ENCODE measurements around the gene SVOPL. TPM values are rescaled to one million over a fixed set of nuclear protein-coding genes. Genes with fewer than 3 reads are reported as not detected.

The SVOPL gene
- total and polyA plus RNA-seq, 9 of the 15 experiments (the other 6 are each of a cell fraction or from before 2014, with no cell fraction given), result 0.13 to 0.42 (median 0.20) TPM; not detected in 6

DNA sequence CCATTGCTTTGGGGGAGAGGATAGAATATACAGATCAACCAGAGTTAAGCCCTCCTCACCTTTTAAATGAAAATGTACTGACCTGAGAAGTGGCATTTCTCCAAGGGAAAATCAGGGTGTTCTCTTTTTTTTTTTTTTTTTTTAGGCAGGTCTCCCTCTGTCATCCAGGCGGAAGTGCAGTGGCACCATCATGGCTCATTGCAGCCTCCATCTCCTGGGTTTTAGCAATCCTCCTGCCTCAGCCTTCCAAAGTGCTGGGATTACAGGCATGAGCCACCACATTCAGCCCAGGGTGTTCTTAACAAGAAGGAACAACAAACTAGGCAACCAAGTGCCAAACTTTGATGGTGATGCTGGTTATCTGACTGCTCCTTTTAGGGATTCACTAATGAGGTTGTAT is 111.0 kb downstream of the SVOPL start:
- in situ Hi-C loops (cut with MboI), result no loop called here

More for the DNA sequence above, 111.0 kb downstream of the SVOPL start:
- Histone ChIP-seq H3K9me3 (replicated peaks; ENCODE audit: control insufficient read depth, insufficient read depth, low read depth, low read length) (no peaks in the 10 kb centered on the region), H3K4me3 (no peak overlapping the region), H3K4me2 (ENCODE audit: insufficient read depth, low read length) (no peak overlapping the region), H3K36me3 (ENCODE audit: control insufficient read depth, insufficient read depth, low read length) (peaks cover 13% of the 10 kb centered on the region), H3K9ac (ENCODE audit: insufficient read depth in 1 of 2, low read depth in 2 of 2, low read length in 2 of 2) (no peak overlapping the region), H2AFZ (ENCODE audit: low read depth, low read length) (no peak overlapping the region), H3K9me1 (ENCODE audit: control insufficient read depth, insufficient read depth, low read length) (no peaks in the 10 kb centered on the region), H4K20me1 (replicated peaks; ENCODE audit: control insufficient read depth, insufficient read depth, low read length) (no peaks in the 10 kb centered on the region), H3K27ac (ENCODE audit: extremely low read depth, low read depth, low read length) (no peak overlapping the region), H3K4me1 (replicated peaks in 1 of 2; ENCODE audit: control insufficient read depth in 2 of 2, insufficient read depth in 2 of 2, low read length in 2 of 2) (no peaks in the 10 kb centered on the region), H3K79me2 (ENCODE audit: control insufficient read depth, insufficient read depth, low read length) (no peaks in the 10 kb centered on the region), H3K27me3 (ENCODE audit: control insufficient read depth in 2 of 2, insufficient read depth in 2 of 2, low read length in 2 of 2) (no peaks in the 10 kb centered on the region)
- ChIA-PET POLR2A (interaction anchor here (1.2 kb wide), 1 partner anchor 574 kb away, joined by 4 read pairs; no protein-coding TSS in a partner anchor), CTCF (ENCODE audit: low intra/inter-chr PET ratio) (no interaction called here)
- TF ChIP-seq RFX1 (IDR thresholded peaks at IDR 0.05) (no peak), ZNF764 (CRISPR knock-in tag; IDR thresholded peaks at IDR 0.05; ENCODE audit: low read depth) (no peak), RFX5 (IDR thresholded peaks at IDR 0.05; ENCODE audit: low read depth, low read length) (no peak), GTF2F1 (IDR thresholded peaks at IDR 0.05; ENCODE audit: low read depth, low read length) (no peak), ZNF263 (CRISPR knock-in tag; IDR thresholded peaks at IDR 0.05; ENCODE audit: borderline replicate concordance) (no peak), ZNF3 (CRISPR knock-in tag; IDR thresholded peaks at IDR 0.05) (no peak), DNMT1 (IDR thresholded peaks at IDR 0.05) (no peak), LEF1 (IDR thresholded peaks at IDR 0.05) (no peak), SIRT6 (IDR thresholded peaks at IDR 0.05; ENCODE audit: low read depth, low read length) (no peak), ZNF695 (CRISPR knock-in tag; IDR thresholded peaks at IDR 0.05) (no peak), ZNF408 (CRISPR knock-in tag; IDR thresholded peaks at IDR 0.05; ENCODE audit: low read depth) (no peak), ZNF57 (CRISPR knock-in tag; IDR thresholded peaks at IDR 0.05) (no peak), MCM3 (IDR thresholded peaks at IDR 0.05) (no peak), HDGF (IDR thresholded peaks at IDR 0.05) (no peak)
- TF ChIP-seq, protein P1, sequence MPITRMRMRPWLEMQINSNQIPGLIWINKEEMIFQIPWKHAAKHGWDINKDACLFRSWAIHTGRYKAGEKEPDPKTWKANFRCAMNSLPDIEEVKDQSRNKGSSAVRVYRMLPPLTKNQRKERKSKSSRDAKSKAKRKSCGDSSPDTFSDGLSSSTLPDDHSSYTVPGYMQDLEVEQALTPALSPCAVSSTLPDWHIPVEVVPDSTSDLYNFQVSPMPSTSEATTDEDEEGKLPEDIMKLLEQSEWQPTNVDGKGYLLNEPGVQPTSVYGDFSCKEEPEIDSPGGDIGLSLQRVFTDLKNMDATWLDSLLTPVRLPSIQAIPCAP (CRISPR knock-in tag; IDR thresholded peaks at IDR 0.05; ENCODE audit: borderline replicate concordance), result no peak
- TF ChIP-seq, protein P2, sequence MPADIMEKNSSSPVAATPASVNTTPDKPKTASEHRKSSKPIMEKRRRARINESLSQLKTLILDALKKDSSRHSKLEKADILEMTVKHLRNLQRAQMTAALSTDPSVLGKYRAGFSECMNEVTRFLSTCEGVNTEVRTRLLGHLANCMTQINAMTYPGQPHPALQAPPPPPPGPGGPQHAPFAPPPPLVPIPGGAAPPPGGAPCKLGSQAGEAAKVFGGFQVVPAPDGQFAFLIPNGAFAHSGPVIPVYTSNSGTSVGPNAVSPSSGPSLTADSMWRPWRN (IDR thresholded peaks at IDR 0.05; ENCODE audit: low read depth), result no peak
- TF ChIP-seq, protein P3, sequence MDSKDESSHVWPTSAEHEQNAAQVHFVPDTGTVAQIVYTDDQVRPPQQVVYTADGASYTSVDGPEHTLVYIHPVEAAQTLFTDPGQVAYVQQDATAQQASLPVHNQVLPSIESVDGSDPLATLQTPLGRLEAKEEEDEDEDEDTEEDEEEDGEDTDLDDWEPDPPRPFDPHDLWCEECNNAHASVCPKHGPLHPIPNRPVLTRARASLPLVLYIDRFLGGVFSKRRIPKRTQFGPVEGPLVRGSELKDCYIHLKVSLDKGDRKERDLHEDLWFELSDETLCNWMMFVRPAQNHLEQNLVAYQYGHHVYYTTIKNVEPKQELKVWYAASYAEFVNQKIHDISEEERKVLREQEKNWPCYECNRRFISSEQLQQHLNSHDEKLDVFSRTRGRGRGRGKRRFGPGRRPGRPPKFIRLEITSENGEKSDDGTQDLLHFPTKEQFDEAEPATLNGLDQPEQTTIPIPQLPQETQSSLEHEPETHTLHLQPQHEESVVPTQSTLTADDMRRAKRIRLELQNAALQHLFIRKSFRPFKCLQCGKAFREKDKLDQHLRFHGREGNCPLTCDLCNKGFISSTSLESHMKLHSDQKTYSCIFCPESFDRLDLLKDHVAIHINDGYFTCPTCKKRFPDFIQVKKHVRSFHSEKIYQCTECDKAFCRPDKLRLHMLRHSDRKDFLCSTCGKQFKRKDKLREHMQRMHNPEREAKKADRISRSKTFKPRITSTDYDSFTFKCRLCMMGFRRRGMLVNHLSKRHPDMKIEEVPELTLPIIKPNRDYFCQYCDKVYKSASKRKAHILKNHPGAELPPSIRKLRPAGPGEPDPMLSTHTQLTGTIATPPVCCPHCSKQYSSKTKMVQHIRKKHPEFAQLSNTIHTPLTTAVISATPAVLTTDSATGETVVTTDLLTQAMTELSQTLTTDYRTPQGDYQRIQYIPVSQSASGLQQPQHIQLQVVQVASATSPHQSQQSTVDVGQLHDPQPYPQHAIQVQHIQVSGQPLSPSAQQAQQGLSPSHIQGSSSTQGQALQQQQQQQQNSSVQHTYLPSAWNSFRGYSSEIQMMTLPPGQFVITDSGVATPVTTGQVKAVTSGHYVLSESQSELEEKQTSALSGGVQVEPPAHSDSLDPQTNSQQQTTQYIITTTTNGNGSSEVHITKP (IDR thresholded peaks at IDR 0.05; ENCODE audit: partially characterized antibody), result no peak
- TF ChIP-seq, protein P4, sequence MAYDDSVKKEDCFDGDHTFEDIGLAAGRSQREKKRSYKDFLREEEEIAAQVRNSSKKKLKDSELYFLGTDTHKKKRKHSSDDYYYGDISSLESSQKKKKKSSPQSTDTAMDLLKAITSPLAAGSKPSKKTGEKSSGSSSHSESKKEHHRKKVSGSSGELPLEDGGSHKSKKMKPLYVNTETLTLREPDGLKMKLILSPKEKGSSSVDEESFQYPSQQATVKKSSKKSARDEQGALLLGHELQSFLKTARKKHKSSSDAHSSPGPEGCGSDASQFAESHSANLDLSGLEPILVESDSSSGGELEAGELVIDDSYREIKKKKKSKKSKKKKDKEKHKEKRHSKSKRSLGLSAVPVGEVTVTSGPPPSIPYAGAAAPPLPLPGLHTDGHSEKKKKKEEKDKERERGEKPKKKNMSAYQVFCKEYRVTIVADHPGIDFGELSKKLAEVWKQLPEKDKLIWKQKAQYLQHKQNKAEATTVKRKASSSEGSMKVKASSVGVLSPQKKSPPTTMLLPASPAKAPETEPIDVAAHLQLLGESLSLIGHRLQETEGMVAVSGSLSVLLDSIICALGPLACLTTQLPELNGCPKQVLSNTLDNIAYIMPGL (CRISPR knock-in tag; IDR thresholded peaks at IDR 0.05), result no peak
- ATAC-seq (no peak), DNase-seq (ENCODE audit: extremely low read depth in 1 of 4, low spot score in 3 of 4) (no peak), FAIRE-seq (no peak)
- WGBS (ENCODE audit: insufficient coverage, low coverage, missing lambda C conversion rate), result 85% methylated on average over 1 of the region's 1 CpG
- BruUV-seq (replicated peaks), result no TSS peak
- intact Hi-C loops (cut with micrococcal nuclease), result no loop called here

Data from K562 (cell line).